Anterior cingulate cortex (tissue), 58 donors: ENCODE measurements around the gene PAX8.

Experiments
- DNase-seq, 58 donors: peaks; one replicate each; lab custom pipeline; 2025; lab: John Stamatoyannopoulos, UW

PAX8 gene

GRCh38 chr2:113195923-113196501 is 82.7 kb downstream of the PAX8 start:
- peak in 8 of 58 donors; percentile 15 to 27 (median 21) for DNase-seq

- DNase-seq = no peak
Measured at GRCh38 chr2:113192459-113193100, 86.1 kb downstream of the PAX8 start.

GRCh38 chr2:113190871-113191270 is 87.8 kb downstream of the PAX8 start:
- no peak for DNase-seq

- DNase-seq = no peak
Measured at GRCh38 chr2:113187771-113188170, 91.0 kb downstream of the PAX8 start.

- peak in 1 of 58 donors; percentile 5 for DNase-seq
Measured at GRCh38 chr2:113186433-113186796, 92.3 kb downstream of the PAX8 start.

GRCh38 chr2:113185664-113186432 is 92.9 kb downstream of the PAX8 start:
- DNase-seq = peak in 20 of 58 donors; percentile 15 to 73 (median 22)

GRCh38 chr2:113184531-113185230 is 94.0 kb downstream of the PAX8 start:
- DNase-seq = no peak

- no peak for DNase-seq
Measured at GRCh38 chr2:113183703-113184102, 95.0 kb downstream of the PAX8 start.

- DNase-seq = no peak
Measured at GRCh38 chr2:113183264-113183663, 95.5 kb downstream of the PAX8 start.

GRCh38 chr2:113182471-113183260 is 96.1 kb downstream of the PAX8 start:
- DNase-seq = no peak

- peak in 2 of 58 donors; percentile 12 to 20 for DNase-seq
Measured at GRCh38 chr2:113181258-113182051, 97.3 kb downstream of the PAX8 start.

- no peak for DNase-seq
Measured at GRCh38 chr2:113180131-113180946, 98.4 kb downstream of the PAX8 start.

- no peak for DNase-seq
Measured at GRCh38 chr2:113179446-113180045, 99.2 kb downstream of the PAX8 start.

- no peak for DNase-seq
Measured at GRCh38 chr2:113178891-113179290, 99.8 kb downstream of the PAX8 start.

GRCh38 chr2:113178069-113178746 is 100.5 kb downstream of the PAX8 start:
- DNase-seq = no peak

- no peak for DNase-seq
Measured at GRCh38 chr2:113176696-113177355, 101.9 kb downstream of the PAX8 start.
